Fibroblast of lung (primary cell): ENCODE data around the gene SACM1L. TPM values are rescaled to one million over a fixed set of nuclear protein-coding genes. Genes with fewer than 3 reads are reported as not detected.

ENCODE experiments used
- DNase-seq, 2 donors: peaks; one replicate each; pipeline versions ENCODE4 v3.0.0 to v3.0.0-alpha.2; 2010; ENCODE audit warnings: low read depth in 2 of 2
- H2AFZ ChIP-seq: 2 replicates; pipeline ENCODE4 v1.5.1; 2012; ENCODE audit warnings: low read length, control low read depth, inconsistent platforms
- H3K27ac ChIP-seq: 2 replicates; pipeline ENCODE4 v1.5.1; 2011; ENCODE audit warnings: low read length, control low read depth; ENCODE audit not compliant: insufficient read depth
- H3K27me3 ChIP-seq: 2 replicates; pipeline ENCODE4 v1.5.1; 2011; ENCODE audit warnings: mild to moderate bottlenecking, low read length; ENCODE audit not compliant: control insufficient read depth, insufficient read depth
- H3K36me3 ChIP-seq: 2 replicates; pipeline ENCODE4 v1.5.1; 2011; ENCODE audit warnings: low read length; ENCODE audit not compliant: control insufficient read depth, insufficient read depth
- H3K4me1 ChIP-seq: 2 replicates; pipeline ENCODE4 v1.5.1; 2011; ENCODE audit warnings: low read length; ENCODE audit not compliant: control insufficient read depth, insufficient read depth; ENCODE audit errors: extremely low read depth
- H3K4me2 ChIP-seq: 2 replicates; pipeline ENCODE4 v1.5.1; 2011; ENCODE audit warnings: low read length, control low read depth; ENCODE audit not compliant: insufficient read depth; ENCODE audit errors: extremely low read depth
- H3K4me3 ChIP-seq, 4 experiments: fragments of 200-600 bp in 1 of 4; sonication (generic) in 1 of 4; replicated peaks in 1 of 4; 2 replicates each; pipeline ENCODE4 v1.5.1; 2011 to 2016; ENCODE audit warnings: low read length in 4 of 4, low read depth in 3 of 4, mild to moderate bottlenecking in 3 of 4, control low read depth in 2 of 4, inconsistent platforms in 1 of 4, mixed read lengths in 1 of 4; ENCODE audit not compliant: insufficient read depth in 1 of 4; ENCODE audit errors: control extremely low read depth in 1 of 4
- H3K79me2 ChIP-seq: 2 replicates; pipeline ENCODE4 v1.5.1; 2012; ENCODE audit warnings: mild to moderate bottlenecking, low read length, inconsistent platforms; ENCODE audit not compliant: control insufficient read depth, insufficient read depth
- H3K9ac ChIP-seq: 2 replicates; pipeline ENCODE4 v1.5.1; 2011; ENCODE audit warnings: mild to moderate bottlenecking, low read length, control low read depth; ENCODE audit not compliant: insufficient read depth
- H3K9me3 ChIP-seq: 2 replicates; pipeline ENCODE4 v1.5.1; 2012; ENCODE audit warnings: low read depth, low read length; ENCODE audit not compliant: control insufficient read depth, insufficient read depth
- H4K20me1 ChIP-seq: 2 replicates; pipeline ENCODE4 v1.5.1; 2011; ENCODE audit warnings: low read length; ENCODE audit not compliant: control insufficient read depth, insufficient read depth; ENCODE audit errors: extremely low read depth
- CTCF ChIP-seq, 2 donors: IDR thresholded peaks in 1 of 2; conservative IDR thresholded peaks in 1 of 2; 1 replicate in 1 of 2; 2 replicates in 1 of 2; pipeline ENCODE4 v1.5.1; 2011 to 2012; ENCODE audit warnings: low read length in 2 of 2, control low read depth in 1 of 2, inconsistent platforms in 1 of 2, low read depth in 1 of 2, mild to moderate bottlenecking in 1 of 2
- EZH2 ChIP-seq: IDR thresholded peaks from 2 replicates; pipeline ENCODE4 v1.5.1; 2012; ENCODE audit warnings: low read length, control low read depth, mild to moderate bottlenecking; ENCODE audit errors: missing control alignments
- polyA plus RNA-seq, 2 donors: library from polyadenylated mRNA; depleted of rRNA in 1 of 2; stranded (reverse) in 1 of 2; unstranded in 1 of 2; fragments of >200 nt; gene quantifications; 2 replicates each; pipeline ENCODE4 v1.2.1, GENCODE V29; 2011 to 2012; ENCODE audit warnings: missing spikeins in 1 of 2
- total RNA-seq: library from RNA; depleted of rRNA; stranded (reverse); fragments of >200 nt; gene quantifications from 2 replicates; pipeline ENCODE4 v1.2.1, GENCODE V29; 2014

The SACM1L gene
- total and polyA plus RNA-seq, 2 donors (not counting 1 experiment from before 2014, with no cell fraction given) = 33.3 to 41.8 TPM

GRCh38 chr3:45682311-45682710 lies 6.9 kb upstream of the SACM1L start:
- Histone ChIP-seq H3K9me3 (no peaks in the 10 kb centered on the region), H4K20me1 (no peaks in the 10 kb centered on the region), H3K4me3 (no peak overlapping the region), H3K27ac (no peak overlapping the region), H3K4me2 (no peak overlapping the region), H3K36me3 (peaks cover 11% of the 10 kb centered on the region), H2AFZ (no peak overlapping the region), H3K4me1 (no peaks in the 10 kb centered on the region), H3K27me3 (no peaks in the 10 kb centered on the region), H3K79me2 (no peaks in the 10 kb centered on the region), H3K9ac (no peak overlapping the region)
- no peak for DNase-seq
- no peak for TF ChIP-seq CTCF (conservative IDR thresholded peaks at IDR 0.05 in 1 of 2, IDR thresholded peaks at IDR 0.05 in 1 of 2; ENCODE audit: low read depth in 1 of 2, low read length in 2 of 2)
- TF ChIP-seq EZH2 = no peak

GRCh38 chr3:45682786-45683185 lies 6.4 kb upstream of the SACM1L start:
- H3K4me3 ChIP-seq = no peak overlapping the region
- no peaks in the 10 kb centered on the region for H3K4me1 ChIP-seq
- DNase-seq = no peak
- H4K20me1 ChIP-seq = no peaks in the 10 kb centered on the region
- H3K9ac ChIP-seq = no peak overlapping the region
- H3K9me3 ChIP-seq = no peaks in the 10 kb centered on the region
- H3K36me3 ChIP-seq = peaks cover 11% of the 10 kb centered on the region
- no peak overlapping the region for H3K27ac ChIP-seq
- no peak overlapping the region for H2AFZ ChIP-seq
- no peak overlapping the region for H3K4me2 ChIP-seq
- H3K27me3 ChIP-seq = no peaks in the 10 kb centered on the region
- TF ChIP-seq CTCF (conservative IDR thresholded peaks at IDR 0.05 in 1 of 2, IDR thresholded peaks at IDR 0.05 in 1 of 2; ENCODE audit: low read depth in 1 of 2, low read length in 2 of 2) = no peak
- no peak for TF ChIP-seq EZH2
- H3K79me2 ChIP-seq = no peaks in the 10 kb centered on the region

- Histone ChIP-seq H3K36me3 (peaks cover 6% of the 10 kb centered on the region), H3K4me1 (no peaks in the 10 kb centered on the region), H3K27ac (no peak overlapping the region), H3K79me2 (no peaks in the 10 kb centered on the region), H3K4me2 (no peak overlapping the region), H2AFZ (no peak overlapping the region), H4K20me1 (no peaks in the 10 kb centered on the region), H3K9me3 (no peaks in the 10 kb centered on the region), H3K9ac (no peak overlapping the region), H3K4me3 (no peak overlapping the region), H3K27me3 (no peaks in the 10 kb centered on the region)
- peak in 1 of 2 donors; percentile 49 for DNase-seq
- TF ChIP-seq EZH2 = no peak
- no peak for TF ChIP-seq CTCF (conservative IDR thresholded peaks at IDR 0.05 in 1 of 2, IDR thresholded peaks at IDR 0.05 in 1 of 2; ENCODE audit: low read depth in 1 of 2, low read length in 2 of 2)
Measured at GRCh38 chr3:45683417-45684326, 5.5 kb upstream of the SACM1L start.
